H1 (cell line): ENCODE measurements around the gene PTCH1. TPM values are rescaled to one million over a fixed set of nuclear protein-coding genes. Genes with fewer than 3 reads are reported as not detected.

Experiments used
- CTCF ChIA-PET: fragments of 300-600 bp; sonication (Branson Sonifier 250); formaldehyde crosslinking; loops from one replicate; lab custom pipeline; 2021; ENCODE audit not compliant: partially characterized antibody; lab: Charles Lee
- POLR2A ChIA-PET: fragments of 300-600 bp; sonication (Branson Sonifier 250); formaldehyde crosslinking; loops from one replicate; lab custom pipeline; 2021; ENCODE audit warnings: inconsistent platforms; ENCODE audit not compliant: partially characterized antibody; lab: Charles Lee
- DNase-seq, 2 experiments: peaks; one replicate each; pipeline versions ENCODE4 v3.0.0 to v3.0.0-alpha.2; 2010 to 2022; ENCODE audit warnings: low spot score in 2 of 2, low read depth in 1 of 2, mixed read lengths in 1 of 2
- FAIRE-seq: peaks from 2 replicates; lab custom pipeline; 2011; peaks lifted over from hg19 to GRCh38; lab: Jason Lieb, UNC
- H2AFZ ChIP-seq: 2 replicates; pipeline ENCODE4 v1.8.1; 2012; ENCODE audit warnings: low read length, inconsistent platforms
- H2AK5ac ChIP-seq: 2 replicates; pipeline ENCODE4 v1.6.1; 2013; ENCODE audit warnings: low read depth, low read length
- H2BK120ac ChIP-seq: replicated peaks from 2 replicates; pipeline ENCODE3; 2013; ENCODE audit warnings: low read depth, low read length, inconsistent platforms
- H2BK12ac ChIP-seq: 2 replicates; pipeline ENCODE4 v1.6.1; 2013; ENCODE audit warnings: low read depth, low read length
- H2BK15ac ChIP-seq: 2 replicates; pipeline ENCODE4 v1.6.1; 2013; ENCODE audit warnings: low read length
- H2BK20ac ChIP-seq: 2 replicates; pipeline ENCODE4 v1.6.1; 2013; ENCODE audit warnings: low read length
- H2BK5ac ChIP-seq: 2 replicates; pipeline ENCODE4 v1.6.1; 2013; ENCODE audit warnings: low read depth, low read length
- H3K14ac ChIP-seq: 2 replicates; pipeline ENCODE4 v1.6.1; 2013; ENCODE audit warnings: inconsistent platforms; ENCODE audit not compliant: insufficient read length
- H3K18ac ChIP-seq: 2 replicates; pipeline ENCODE4 v1.6.1; 2013; ENCODE audit warnings: low read length; ENCODE audit errors: extremely low read depth
- H3K23ac ChIP-seq: 2 replicates; pipeline ENCODE4 v1.6.1; 2013; ENCODE audit warnings: inconsistent platforms; ENCODE audit not compliant: insufficient read length
- H3K23me2 ChIP-seq: 2 replicates; pipeline ENCODE4 v1.6.1; 2013; ENCODE audit warnings: low read depth, low read length
- H3K27ac ChIP-seq: 2 replicates; pipeline ENCODE4 v1.6.1; 2011; ENCODE audit warnings: low read depth, low read length, inconsistent platforms
- H3K27me3 ChIP-seq, 4 experiments: replicated peaks in 1 of 4; 1 replicate in 1 of 4; 2 replicates in 3 of 4; pipeline versions ENCODE4 v1.6.1 to v1.8.1; 2011 to 2013; ENCODE audit warnings: low read length in 3 of 4, mild to moderate bottlenecking in 3 of 4, inconsistent platforms in 2 of 4, mixed read lengths in 2 of 4, moderate library complexity in 1 of 4; ENCODE audit not compliant: control insufficient read depth in 3 of 4, insufficient read depth in 3 of 4; ENCODE audit errors: extremely low read depth in 1 of 4
- H3K36me3 ChIP-seq, 4 experiments: 2 replicates each; pipeline versions ENCODE4 v1.6.1 to v1.8.1; 2011 to 2013; ENCODE audit warnings: mild to moderate bottlenecking in 4 of 4, low read length in 3 of 4, moderate library complexity in 2 of 4, control low read depth in 1 of 4, inconsistent platforms in 1 of 4; ENCODE audit not compliant: insufficient read depth in 4 of 4, control insufficient read depth in 2 of 4
- H3K4ac ChIP-seq: replicated peaks from 2 replicates; pipeline ENCODE3; 2013; ENCODE audit warnings: low read length, low read depth, mixed read lengths, inconsistent platforms; ENCODE audit not compliant: insufficient read length
- H3K4me1 ChIP-seq, 4 experiments: replicated peaks in 1 of 4; 1 replicate in 1 of 4; 2 replicates in 3 of 4; pipeline versions ENCODE4 v1.6.1 to v1.8.1; 2011 to 2013; ENCODE audit warnings: low read length in 3 of 4, inconsistent platforms in 2 of 4, mixed read lengths in 1 of 4; ENCODE audit not compliant: insufficient read depth in 4 of 4, control insufficient read depth in 3 of 4
- H3K4me2 ChIP-seq, 2 experiments: 2 replicates each; pipeline versions ENCODE4 v1.6.1 to v1.8.1; 2011 to 2013; ENCODE audit warnings: low read depth in 2 of 2, low read length in 2 of 2, control low read depth in 1 of 2, inconsistent platforms in 1 of 2, mild to moderate bottlenecking in 1 of 2; ENCODE audit not compliant: insufficient read depth in 1 of 2
- H3K4me3 ChIP-seq, 4 experiments: fragments of 200-600, 300-600 bp in 1 of 4; sonication (generic), shearing (Covaris generic), sonication (Bioruptor Twin) in 1 of 4; 2 replicates each; pipeline versions ENCODE4 v1.5.1 to v1.8.1; 2011 to 2016; ENCODE audit warnings: low read length in 4 of 4, low read depth in 3 of 4, control low read depth in 2 of 4, inconsistent platforms in 2 of 4, mild to moderate bottlenecking in 2 of 4, mixed read lengths in 1 of 4, moderate library complexity in 1 of 4; ENCODE audit not compliant: insufficient read depth in 2 of 4; ENCODE audit errors: extremely low read depth in 1 of 4
- H3K56ac ChIP-seq: replicated peaks from 2 replicates; pipeline ENCODE3; 2013; ENCODE audit warnings: low read depth, mild to moderate bottlenecking, mixed read lengths, low read length, inconsistent platforms; ENCODE audit not compliant: insufficient read length
- H3K79me1 ChIP-seq: 2 replicates; pipeline ENCODE4 v1.6.1; 2013; ENCODE audit warnings: low read depth, low read length, control low read depth
- H3K79me2 ChIP-seq, 2 experiments: 2 replicates each; pipeline versions ENCODE4 v1.6.1 to v1.8.1; 2012 to 2013; ENCODE audit warnings: low read length in 2 of 2, mild to moderate bottlenecking in 2 of 2, inconsistent platforms in 1 of 2; ENCODE audit not compliant: insufficient read depth in 2 of 2, control insufficient read depth in 1 of 2
- H3K9ac ChIP-seq, 4 experiments: replicated peaks in 1 of 4; 1 replicate in 1 of 4; 2 replicates in 3 of 4; pipeline versions ENCODE4 v1.6.1 to v1.8.1; 2011 to 2013; ENCODE audit warnings: low read depth in 3 of 4, low read length in 3 of 4, control low read depth in 2 of 4, mild to moderate bottlenecking in 2 of 4, moderate library complexity in 2 of 4, inconsistent platforms in 1 of 4; ENCODE audit errors: extremely low read depth in 1 of 4
- H3K9me3 ChIP-seq, 2 experiments: 2 replicates each; pipeline versions ENCODE4 v1.6.1 to v1.8.1; 2012 to 2013; ENCODE audit warnings: mild to moderate bottlenecking in 2 of 2, moderate library complexity in 2 of 2, control low read depth in 1 of 2, inconsistent platforms in 1 of 2, low read depth in 1 of 2, low read length in 1 of 2, mixed read lengths in 1 of 2; ENCODE audit not compliant: insufficient read depth in 2 of 2
- H4K20me1 ChIP-seq, 2 experiments: replicated peaks in 1 of 2; 2 replicates each; pipeline versions ENCODE3 to v1.8.1; 2011 to 2013; ENCODE audit warnings: inconsistent platforms in 2 of 2, low read length in 2 of 2, mild to moderate bottlenecking in 1 of 2; ENCODE audit not compliant: insufficient read depth in 2 of 2, control insufficient read depth in 1 of 2
- H4K5ac ChIP-seq: 2 replicates; pipeline ENCODE4 v1.6.1; 2013; ENCODE audit warnings: low read length, low read depth, mixed read lengths, inconsistent platforms; ENCODE audit not compliant: insufficient read length
- H4K8ac ChIP-seq: 2 replicates; pipeline ENCODE4 v1.8.0; 2013; ENCODE audit warnings: mild to moderate bottlenecking, moderate library complexity, low read length, inconsistent platforms; ENCODE audit not compliant: insufficient read depth; ENCODE audit errors: extremely low read depth
- H4K91ac ChIP-seq: replicated peaks from 2 replicates; pipeline ENCODE3; 2013; ENCODE audit warnings: low read length, mixed read lengths, inconsistent platforms; ENCODE audit not compliant: insufficient read length
- CREB1 ChIP-seq: IDR thresholded peaks from 2 replicates; pipeline ENCODE4 v1.6.1; 2012; ENCODE audit warnings: inconsistent platforms
- HDAC2 ChIP-seq, 2 experiments: fragments of 300-600 bp in 1 of 2; sonication (generic) in 1 of 2; IDR thresholded peaks; 2 replicates each; pipeline ENCODE4 v1.6.1; 2011 to 2012; ENCODE audit warnings: low read depth in 2 of 2, low read length in 2 of 2, mild to moderate bottlenecking in 2 of 2, moderate library complexity in 2 of 2, borderline replicate concordance in 1 of 2, inconsistent platforms in 1 of 2
- RAD21 ChIP-seq, 2 experiments: IDR thresholded peaks in 1 of 2; conservative IDR thresholded peaks in 1 of 2; 2 replicates each; pipeline ENCODE4 v1.6.1; 2011; ENCODE audit warnings: low read depth in 2 of 2, low read length in 2 of 2, improper control_type of control experiment in 1 of 2, inconsistent platforms in 1 of 2, mild to moderate bottlenecking in 1 of 2, moderate library complexity in 1 of 2
- SIX5 ChIP-seq: IDR thresholded peaks from 2 replicates; pipeline ENCODE4 v1.6.1; 2011; ENCODE audit warnings: mild to moderate bottlenecking, low read depth, low read length
- TAF7 ChIP-seq: optimal IDR thresholded peaks from 2 replicates; pipeline ENCODE3; 2011; ENCODE audit warnings: low read depth, mild to moderate bottlenecking, inconsistent platforms, low read length, moderate library complexity, borderline replicate concordance
- ZNF274 ChIP-seq: IDR thresholded peaks from 2 replicates; pipeline ENCODE4 v1.7.0; 2012; ENCODE audit warnings: low read length, borderline replicate concordance; ENCODE audit errors: extremely low read depth
- WGBS, 2 experiments: shearing (Covaris generic) in 1 of 2; methylation state at CpG; one replicate each; pipeline versions ENCODE4 v1.1.6 to v1.1.7; 2013 to 2015; ENCODE audit warnings: low lambda C conversion rate in 2 of 2, mixed read lengths in 2 of 2, inconsistent platforms in 1 of 2, low coverage in 1 of 2, missing lambda C conversion rate in 1 of 2; ENCODE audit not compliant: insufficient replicate concordance in 2 of 2, insufficient coverage in 1 of 2, insufficient read length in 1 of 2; ENCODE audit errors: extremely low coverage in 1 of 2, missing lambda C conversion rate in 1 of 2; 5-methylcytosine and 5-hydroxymethylcytosine counted together
- polyA plus RNA-seq, 7 experiments: library from polyadenylated mRNA; depleted of rRNA in 3 of 7; stranded (reverse) in 5 of 7; unstranded in 2 of 7; fragments of >200 nt in 5 of 7; fragments of 200-250 nt in 2 of 7; gene quantifications; 1 replicate in 5 of 7; 2 replicates in 1 of 7; 4 replicates in 1 of 7; pipeline versions ENCODE4 v1.2.1 to v1.2.3, GENCODE V29; 2011 to 2013; ENCODE audit warnings: missing spikeins in 2 of 7, mixed read lengths in 2 of 7
- total RNA-seq: library from RNA; stranded (reverse); fragmentation: NEBNext Ultra II Directional; extraction: Animal tissue kit (Norgen Biotek cat#: 25700); gene quantifications from 2 replicates; pipeline ENCODE4 v1.2.1, GENCODE V29; 2021
- TF ChIP-seq, protein P1 (sequence below): IDR thresholded peaks from 2 replicates; pipeline ENCODE4 v1.6.1; 2012; ENCODE audit warnings: inconsistent platforms

Gene PTCH1
- total and polyA plus RNA-seq, 2 of the 8 experiments (the other 6 are each of a cell fraction or from before 2014, with no cell fraction given) = 6.4 to 34.1 TPM

DNA sequence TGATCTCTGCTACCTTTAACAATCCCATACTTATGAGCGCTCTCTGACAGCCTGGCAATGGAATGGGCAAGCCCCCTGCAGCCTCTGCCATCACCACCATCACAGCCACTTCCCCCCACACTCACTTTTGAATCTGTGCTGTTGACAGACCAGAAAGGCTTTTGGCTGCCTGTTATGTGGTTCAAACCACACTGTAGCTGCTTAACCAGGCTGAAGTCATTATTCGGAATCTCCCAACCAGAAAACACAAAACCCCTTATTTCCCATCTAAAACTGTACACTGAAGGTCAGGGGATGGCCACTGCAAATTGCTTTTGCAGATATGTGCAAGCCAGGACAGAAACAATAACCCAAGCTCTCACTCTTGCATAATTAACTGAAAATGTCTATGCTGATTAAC is 35.8 kb downstream of the PTCH1 start:
- Histone ChIP-seq H3K56ac (no peak overlapping the region), H3K4me1 (peaks cover 9 to 26% (median 19%) of the 10 kb centered on the region in 4 experiments), H2BK120ac (no peak overlapping the region), H4K8ac (no peak overlapping the region), H4K5ac (no peak overlapping the region), H2BK5ac (0 out of 2 replicates have a peak overlapping the region, but pooled peaks have one; percentile 35), H3K36me3 (peaks cover 6 to 56% (median 14%) of the 10 kb centered on the region in 4 experiments), H3K27me3 (no peaks in the 10 kb centered on the region), H2BK20ac (peak overlapping the region; percentile 38; the same call in 1 of the 2 replicates), H3K9ac (no peak overlapping the region), H2AK5ac (no peak overlapping the region), H4K20me1 (peaks cover 1 to 8% of the 10 kb centered on the region in 2 experiments), H3K27ac (no peak overlapping the region), H3K9me3 (no peaks in the 10 kb centered on the region), H3K14ac (no peak overlapping the region), H3K18ac (peak overlapping the region; percentile 9; the same call in 1 of the 2 replicates), H3K23me2 (no peaks in the 10 kb centered on the region), H3K4me2 (peak overlapping the region; percentile 4 to 33; a peak in 3 of 4 replicates), H2AFZ (no peak overlapping the region), H3K4ac (no peak overlapping the region), H3K23ac (no peak overlapping the region), H3K4me3 (0 out of 8 replicates have a peak overlapping the region, but pooled peaks of 1 of the 4 experiments have one; percentile 27), H3K79me1 (no peaks in the 10 kb centered on the region), H2BK15ac (no peak overlapping the region), H3K79me2 (peaks cover 0 to 2% of the 10 kb centered on the region in 2 experiments; a peak in 1 of 4 replicates), H2BK12ac (no peak overlapping the region), H4K91ac (no peak overlapping the region)
- no peak for FAIRE-seq
- WGBS, 2 experiments = 86% methylated on average over 2 of the region's 2 CpGs; no CpG with 5 or more reads in 1 of the 2 experiments
- ChIA-PET POLR2A (no interaction called here), CTCF (no interaction called here)
- no peak for DNase-seq
- no peak for TF ChIP-seq ZNF274
- TF ChIP-seq TAF7 = no peak
- TF ChIP-seq CREB1 = no peak
- TF ChIP-seq SIX5 = no peak
- no peak for TF ChIP-seq HDAC2 (IDR thresholded peaks at IDR 0.05; ENCODE audit: borderline replicate concordance in 1 of 2, low read depth in 2 of 2, low read length in 2 of 2)
- TF ChIP-seq, protein P1, sequence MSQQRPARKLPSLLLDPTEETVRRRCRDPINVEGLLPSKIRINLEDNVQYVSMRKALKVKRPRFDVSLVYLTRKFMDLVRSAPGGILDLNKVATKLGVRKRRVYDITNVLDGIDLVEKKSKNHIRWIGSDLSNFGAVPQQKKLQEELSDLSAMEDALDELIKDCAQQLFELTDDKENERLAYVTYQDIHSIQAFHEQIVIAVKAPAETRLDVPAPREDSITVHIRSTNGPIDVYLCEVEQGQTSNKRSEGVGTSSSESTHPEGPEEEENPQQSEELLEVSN = no peak
- TF ChIP-seq RAD21 (IDR thresholded peaks at IDR 0.05 in 1 of 2, conservative IDR thresholded peaks at IDR 0.05 in 1 of 2; ENCODE audit: low read depth in 2 of 2, low read length in 2 of 2) = no peak
